22Rv1 (cell line): ENCODE results near the gene LRGUK.

Experiments used
- CTCF ChIP-seq: fragments of 450-650 bp; IDR thresholded peaks from 2 replicates; pipeline ENCODE4 v1.5.1; 2017; ENCODE audit warnings: mild to moderate bottlenecking
- ZFX ChIP-seq: fragments of 450-650 bp; IDR thresholded peaks from 2 replicates; pipeline ENCODE4 v1.6.1; 2017; ENCODE audit warnings: antibody characterized with exemption, borderline replicate concordance

- no peak for TF ChIP-seq CTCF
- no peak for TF ChIP-seq ZFX
Observed at GRCh38 chr7:134134004-134134403, 6.9 kb downstream of the LRGUK start.
